Activated B cell treated with CpG ODN at 0.5 μM for 24 hours (primary cell): Measurements from ENCODE around the gene ZNF414. TPM values are rescaled to one million over a fixed set of nuclear protein-coding genes. Genes with fewer than 3 reads are reported as not detected.
A peak's percentile ranks its signal among the peaks of the same experiment; 100 is the strongest.

Source experiments
- ATAC-seq: fragments of 200-7000 bp; cut with Tn5 transposase; one replicate; pipeline ENCODE4 v1.10.0; 2021; ENCODE audit warnings: low read depth, mild to moderate bottlenecking, moderate library complexity
- CTCF ChIA-PET: fragments of 350-600 bp; sonication (Branson Sonifier 250); formaldehyde crosslinking; loops from one replicate; lab custom pipeline; 2021; ENCODE audit warnings: antibody characterized with exemption; lab: Charles Lee
- POLR2A ChIA-PET: fragments of 350-600 bp; sonication (Branson Sonifier 250); formaldehyde crosslinking; loops from one replicate; lab custom pipeline; 2021; ENCODE audit warnings: antibody characterized with exemption; lab: Charles Lee
- DNase-seq: peaks from one replicate; pipeline ENCODE4 v3.0.0; 2022
- H3K27ac Mint-ChIP-seq: one replicate; pipeline ENCODE4 v1.8.0; 2020; ENCODE audit warnings: mixed read lengths
- H3K27me3 Mint-ChIP-seq: one replicate; pipeline ENCODE4 v1.8.0; 2021; ENCODE audit warnings: mixed read lengths
- H3K36me3 Mint-ChIP-seq: one replicate; pipeline ENCODE4 v1.8.0; 2021; ENCODE audit warnings: low read depth, mixed read lengths
- H3K4me1 Mint-ChIP-seq: one replicate; pipeline ENCODE4 v1.8.0; 2021; ENCODE audit warnings: mixed read lengths
- H3K4me3 Mint-ChIP-seq: one replicate; pipeline ENCODE4 v1.8.0; 2020; ENCODE audit warnings: mild to moderate bottlenecking, mixed read lengths
- H3K9me3 Mint-ChIP-seq: one replicate; pipeline ENCODE4 v1.8.0; 2020; ENCODE audit warnings: mixed read lengths
- intact Hi-C: fragments of 100-400 bp; cut with micrococcal nuclease; formaldehyde crosslinking; loops from one replicate; pipeline ENCODE4 v1.15.1; 2024
- total RNA-seq: library from RNA; stranded (reverse); gene quantifications from 2 replicates; pipeline ENCODE4 v1.2.3, GENCODE V29; 2022
- TF ChIP-seq, protein P1 (sequence below): fragments of 200-600 bp; IDR thresholded peaks from one replicate; pipeline ENCODE4 v1.8.0; 2022; ENCODE audit warnings: antibody characterized with exemption, mild to moderate bottlenecking

Gene ZNF414
- total RNA-seq, 1 donor from 2014 or later, result 28.6 TPM

DNA sequence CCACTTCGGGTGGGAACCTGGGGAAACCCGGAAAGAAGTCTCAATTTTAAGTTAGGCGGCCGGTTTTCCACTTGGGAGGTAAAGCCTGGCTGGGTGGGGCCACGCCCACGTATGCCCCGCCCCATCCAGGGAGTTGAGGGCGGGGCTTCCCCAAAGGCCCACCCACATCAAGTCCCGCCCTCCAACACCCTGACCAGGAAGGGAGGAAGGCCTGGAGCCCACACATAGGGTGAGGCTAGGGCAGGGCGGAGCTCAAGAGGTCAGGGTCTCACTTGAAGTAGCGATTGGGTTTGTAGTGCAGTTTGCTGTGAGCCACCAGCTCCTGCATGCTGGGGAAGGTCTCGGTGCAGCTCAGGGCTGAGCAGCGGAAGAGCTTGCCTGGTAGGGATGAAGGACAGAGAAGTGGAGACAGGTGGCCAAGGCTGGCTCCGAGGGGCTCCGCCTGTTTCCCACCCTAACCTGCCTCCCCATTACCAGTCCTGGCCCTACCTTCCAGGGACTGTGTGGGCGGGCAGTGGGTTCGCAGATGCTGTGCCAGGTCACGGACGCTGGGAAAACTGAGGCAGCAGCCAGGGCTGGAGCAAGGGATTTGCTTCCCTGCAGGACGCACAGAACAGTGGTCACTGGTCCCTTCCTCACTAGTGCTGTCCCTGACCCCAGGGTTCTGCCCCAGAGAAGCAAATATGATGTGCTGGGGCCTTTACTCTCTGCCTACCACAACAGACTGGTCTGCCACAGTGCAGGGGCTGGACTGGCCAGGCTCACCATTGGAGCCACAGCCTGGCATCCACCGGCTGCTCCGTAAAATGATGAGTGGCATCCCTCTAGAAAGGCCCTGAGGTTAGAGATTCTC lies 1.6 kb downstream of the ZNF414 start:
- Mint-ChIP-seq H3K9me3 (no peaks in the 10 kb centered on the region), H3K36me3 (peaks cover 12% of the 10 kb centered on the region), H3K4me1 (peaks cover 18% of the 10 kb centered on the region), H3K4me3 (no peak overlapping the region), H3K27me3 (no peaks in the 10 kb centered on the region), H3K27ac (no peak overlapping the region)
- DNase-seq (no peak), ATAC-seq (no peak)
- TF ChIP-seq, protein P1, sequence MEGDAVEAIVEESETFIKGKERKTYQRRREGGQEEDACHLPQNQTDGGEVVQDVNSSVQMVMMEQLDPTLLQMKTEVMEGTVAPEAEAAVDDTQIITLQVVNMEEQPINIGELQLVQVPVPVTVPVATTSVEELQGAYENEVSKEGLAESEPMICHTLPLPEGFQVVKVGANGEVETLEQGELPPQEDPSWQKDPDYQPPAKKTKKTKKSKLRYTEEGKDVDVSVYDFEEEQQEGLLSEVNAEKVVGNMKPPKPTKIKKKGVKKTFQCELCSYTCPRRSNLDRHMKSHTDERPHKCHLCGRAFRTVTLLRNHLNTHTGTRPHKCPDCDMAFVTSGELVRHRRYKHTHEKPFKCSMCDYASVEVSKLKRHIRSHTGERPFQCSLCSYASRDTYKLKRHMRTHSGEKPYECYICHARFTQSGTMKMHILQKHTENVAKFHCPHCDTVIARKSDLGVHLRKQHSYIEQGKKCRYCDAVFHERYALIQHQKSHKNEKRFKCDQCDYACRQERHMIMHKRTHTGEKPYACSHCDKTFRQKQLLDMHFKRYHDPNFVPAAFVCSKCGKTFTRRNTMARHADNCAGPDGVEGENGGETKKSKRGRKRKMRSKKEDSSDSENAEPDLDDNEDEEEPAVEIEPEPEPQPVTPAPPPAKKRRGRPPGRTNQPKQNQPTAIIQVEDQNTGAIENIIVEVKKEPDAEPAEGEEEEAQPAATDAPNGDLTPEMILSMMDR, result no peak
- ChIA-PET POLR2A (interaction anchor here (1.4 to 2.8 kb wide), 4 partner anchors 13 to 569 kb away, joined by 7 to 30 read pairs (median 15); partner anchors contain the start of genes MARCHF2 and TIMM44), CTCF (interaction anchor here (1.4 kb wide), 1 partner anchor 66 kb away, joined by 11 read pairs; no protein-coding TSS in a partner anchor)
- intact Hi-C loops, result loop anchor here (5.0 kb wide), 3 partner anchors 40 to 1305 kb away; partner anchors contain the start of genes FBXL12 and KANK3

DNA sequence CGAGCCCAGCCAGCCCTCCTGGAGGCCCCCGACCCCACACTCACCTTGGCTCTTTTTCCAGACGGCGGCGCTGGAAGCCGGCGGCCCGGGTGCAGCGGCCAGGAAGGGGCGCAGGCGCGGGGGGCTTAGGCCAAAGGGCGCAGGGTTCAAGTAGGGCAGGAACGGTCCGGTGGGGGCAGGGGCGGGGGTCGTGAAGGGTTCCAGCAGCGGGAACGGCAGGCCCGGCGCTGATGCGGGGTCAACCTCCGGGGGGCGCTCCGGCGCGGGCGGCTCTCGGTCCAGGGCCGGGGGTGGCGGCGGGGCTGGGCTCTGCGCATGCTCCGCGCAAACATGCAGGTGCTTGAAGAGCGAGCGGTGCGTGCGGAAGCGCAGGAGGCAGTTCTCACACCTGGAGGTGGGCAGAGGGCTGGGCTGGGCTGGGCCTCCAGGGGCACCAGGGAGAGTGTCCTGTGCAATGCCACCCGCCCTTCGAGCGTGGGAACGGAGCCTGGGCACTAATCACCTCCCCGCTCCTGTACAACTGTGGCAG lies 2.3 kb downstream of the ZNF414 start:
- Mint-ChIP-seq H3K36me3 (peaks cover 12% of the 10 kb centered on the region), H3K4me3 (no peak overlapping the region), H3K4me1 (peaks cover 17% of the 10 kb centered on the region), H3K27me3 (no peaks in the 10 kb centered on the region), H3K27ac (no peak overlapping the region), H3K9me3 (no peaks in the 10 kb centered on the region)
- ATAC-seq (no peak), DNase-seq (no peak)
- ChIA-PET CTCF (no interaction called here), POLR2A (no interaction called here)
- intact Hi-C loops, result loop anchor here (5.0 kb wide), 3 partner anchors 39 to 1306 kb away; partner anchors contain the start of genes FBXL12 and KANK3
- TF ChIP-seq, protein P1, result no peak

DNA sequence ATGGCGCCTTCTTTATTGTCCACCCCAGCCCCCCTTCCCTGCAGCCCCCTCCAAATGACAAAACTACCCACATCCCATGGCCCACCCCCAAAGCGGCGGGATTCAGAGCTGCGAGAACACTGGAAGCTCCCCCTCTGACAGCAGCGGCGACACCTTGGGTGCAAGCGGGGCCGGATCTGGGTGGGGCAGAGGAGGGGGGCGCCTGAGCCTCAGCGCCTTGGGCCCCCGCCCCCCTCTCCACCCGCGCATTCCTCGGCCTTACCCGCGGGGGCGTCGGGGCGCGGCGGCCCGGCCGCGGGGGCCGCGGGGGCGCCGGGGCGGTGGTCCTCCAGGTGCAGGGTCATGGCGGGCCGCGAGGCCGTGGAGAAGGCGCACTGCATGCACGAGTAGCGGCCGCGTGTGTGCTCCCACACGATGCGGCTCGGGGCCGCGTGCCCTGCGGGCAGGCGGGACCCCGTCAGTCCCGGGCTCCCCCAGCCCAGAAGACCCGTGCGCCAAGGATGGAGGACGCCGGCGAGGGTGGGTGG lies 3.3 kb downstream of the ZNF414 start:
- CTCF ChIA-PET, result no interaction called here
- intact Hi-C loops, result loop anchor here (5.0 kb wide), 3 partner anchors 38 to 1307 kb away; partner anchors contain the start of genes FBXL12 and KANK3
- Mint-ChIP-seq H3K4me1 (peaks cover 22% of the 10 kb centered on the region), H3K4me3 (no peak overlapping the region), H3K36me3 (peaks cover 12% of the 10 kb centered on the region), H3K9me3 (no peaks in the 10 kb centered on the region), H3K27me3 (no peaks in the 10 kb centered on the region), H3K27ac (no peak overlapping the region)
- TF ChIP-seq, protein P1, result no peak
- no peak for DNase-seq
- ATAC-seq, result no peak
- POLR2A ChIA-PET, result no interaction called here

DNA sequence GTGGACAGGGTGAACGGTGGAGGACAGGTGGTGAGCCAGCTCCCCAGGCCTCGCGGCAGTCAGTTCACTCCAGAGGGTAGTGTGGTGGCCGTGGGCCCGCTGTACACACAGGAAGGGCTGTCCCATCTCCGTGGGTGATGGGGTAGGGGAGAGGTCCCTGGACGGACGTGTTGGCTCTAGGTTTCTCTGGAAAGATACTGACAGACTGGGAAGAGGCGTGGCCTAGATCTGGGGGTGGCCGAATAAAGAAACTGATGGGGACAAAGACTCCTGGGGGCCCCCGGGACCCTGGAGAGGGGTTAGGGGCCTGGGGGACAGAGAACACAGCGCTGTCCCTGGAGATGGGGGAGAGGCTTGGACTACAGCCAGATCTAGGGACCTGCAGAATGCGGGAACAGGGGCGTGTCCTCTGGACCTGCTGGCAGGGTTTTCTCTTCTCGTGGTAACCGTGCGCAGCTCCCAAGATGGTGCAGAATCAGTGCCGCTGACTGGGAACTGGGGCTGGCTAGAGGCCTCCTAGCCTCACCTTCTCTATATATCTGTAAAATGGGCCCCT lies 7.5 kb downstream of the ZNF414 start:
- H3K27ac Mint-ChIP-seq, result peak overlapping the region; percentile 50
- DNase-seq (no peak), ATAC-seq (no peak)
- intact Hi-C loops, result loop anchor here (1.0 kb wide), 2 partner anchors 93 to 152 kb away; partner anchors contain the start of gene MARCHF2
- TF ChIP-seq, protein P1, result no peak
- ChIA-PET POLR2A (interaction anchor here (1.2 to 1.5 kb wide), 5 partner anchors 8 to 186 kb away, joined by 3 to 14 read pairs (median 6); partner anchors contain the start of genes HNRNPM, MARCHF2, NDUFA7 and RPS28), CTCF (interaction anchor here (0.7 to 3.5 kb wide), 10 partner anchors 7 to 152 kb away, joined by 3 to 16 read pairs (median 6); partner anchors contain the start of genes MARCHF2, MYO1F and ZNF414)
- peaks cover 11% of the 10 kb centered on the region for H3K4me1 Mint-ChIP-seq
- H3K36me3 Mint-ChIP-seq, result peaks cover 5% of the 10 kb centered on the region
- peak overlapping the region; percentile 91 for H3K4me3 Mint-ChIP-seq
- H3K9me3 Mint-ChIP-seq, result no peaks in the 10 kb centered on the region
- H3K27me3 Mint-ChIP-seq, result peaks cover 2% of the 10 kb centered on the region
